WERI-Rb-1 (cell line): Measurements from ENCODE around the gene STIM1.
A peak's percentile ranks its signal among the peaks of the same experiment; 100 is the strongest.

ENCODE experiments used
- DNase-seq: peaks from one replicate; pipeline ENCODE4 v3.0.0-alpha.2; 2020
- H3K27ac ChIP-seq: fragments of 250-450 bp; sonication (Bioruptor Pico); 2 replicates; pipeline ENCODE4 v1.5.1; 2020; ENCODE audit warnings: mild to moderate bottlenecking, moderate library complexity
- H3K27me3 ChIP-seq: fragments of 250-450 bp; sonication (Bioruptor Pico); 2 replicates; pipeline ENCODE4 v1.5.1; 2021; ENCODE audit warnings: mild to moderate bottlenecking, low read depth, moderate library complexity; ENCODE audit not compliant: insufficient read depth, severe bottlenecking
- H3K36me3 ChIP-seq: fragments of 250-450 bp; sonication (Bioruptor Pico); 2 replicates; pipeline ENCODE4 v1.5.1; 2020; ENCODE audit warnings: mild to moderate bottlenecking, moderate library complexity
- H3K4me3 ChIP-seq: 2 replicates; pipeline ENCODE4 v1.5.1; 2011; ENCODE audit warnings: low read depth, mild to moderate bottlenecking, control low read depth, low read length
- H3K9me3 ChIP-seq: fragments of 250-450 bp; sonication (Bioruptor Pico); 2 replicates; pipeline ENCODE4 v1.5.1; 2021; ENCODE audit warnings: mild to moderate bottlenecking, moderate library complexity; ENCODE audit not compliant: severe bottlenecking
- CTCF ChIP-seq: IDR thresholded peaks from 2 replicates; pipeline ENCODE4 v1.5.1; 2011; ENCODE audit warnings: low read depth, mild to moderate bottlenecking, control low read depth, inconsistent platforms, low read length

The STIM1 gene

DNA sequence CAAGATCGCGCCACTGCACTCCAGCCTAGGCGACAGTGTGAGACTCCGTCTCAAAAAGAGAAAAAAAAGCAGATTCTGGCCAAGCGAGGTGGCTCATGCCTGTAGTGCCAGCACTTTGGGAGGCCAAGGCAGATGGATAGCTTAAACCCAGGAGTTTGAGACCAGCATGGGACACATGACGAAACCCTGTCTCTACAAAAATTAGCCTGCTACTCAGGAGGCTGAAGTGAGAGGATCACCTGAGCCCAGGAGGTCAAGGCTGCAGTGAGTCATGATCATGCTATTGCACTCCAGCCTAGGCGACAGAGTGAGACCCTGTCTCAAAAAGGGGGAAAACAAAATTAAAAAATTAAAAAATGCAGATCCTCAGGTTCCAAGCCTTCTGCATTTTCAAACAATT is 33.2 kb upstream of the STIM1 start:
- DNase-seq = no peak
- TF ChIP-seq CTCF = no peak

GRCh38 chr11:3823303-3823702 is 32.2 kb upstream of the STIM1 start:
- no peak for TF ChIP-seq CTCF
- no peak for DNase-seq
- Histone ChIP-seq H3K36me3 (peaks cover 20% of the 10 kb centered on the region), H3K27me3 (no peaks in the 10 kb centered on the region), H3K27ac (no peak overlapping the region), H3K9me3 (no peaks in the 10 kb centered on the region), H3K4me3 (no peak overlapping the region)

More for the DNA sequence above, 33.2 kb upstream of the STIM1 start:
- H3K27me3 ChIP-seq = no peaks in the 10 kb centered on the region
- H3K36me3 ChIP-seq = peaks cover 13% of the 10 kb centered on the region
- no peak overlapping the region for H3K27ac ChIP-seq
- H3K9me3 ChIP-seq = no peaks in the 10 kb centered on the region
- H3K4me3 ChIP-seq = no peak overlapping the region

DNA sequence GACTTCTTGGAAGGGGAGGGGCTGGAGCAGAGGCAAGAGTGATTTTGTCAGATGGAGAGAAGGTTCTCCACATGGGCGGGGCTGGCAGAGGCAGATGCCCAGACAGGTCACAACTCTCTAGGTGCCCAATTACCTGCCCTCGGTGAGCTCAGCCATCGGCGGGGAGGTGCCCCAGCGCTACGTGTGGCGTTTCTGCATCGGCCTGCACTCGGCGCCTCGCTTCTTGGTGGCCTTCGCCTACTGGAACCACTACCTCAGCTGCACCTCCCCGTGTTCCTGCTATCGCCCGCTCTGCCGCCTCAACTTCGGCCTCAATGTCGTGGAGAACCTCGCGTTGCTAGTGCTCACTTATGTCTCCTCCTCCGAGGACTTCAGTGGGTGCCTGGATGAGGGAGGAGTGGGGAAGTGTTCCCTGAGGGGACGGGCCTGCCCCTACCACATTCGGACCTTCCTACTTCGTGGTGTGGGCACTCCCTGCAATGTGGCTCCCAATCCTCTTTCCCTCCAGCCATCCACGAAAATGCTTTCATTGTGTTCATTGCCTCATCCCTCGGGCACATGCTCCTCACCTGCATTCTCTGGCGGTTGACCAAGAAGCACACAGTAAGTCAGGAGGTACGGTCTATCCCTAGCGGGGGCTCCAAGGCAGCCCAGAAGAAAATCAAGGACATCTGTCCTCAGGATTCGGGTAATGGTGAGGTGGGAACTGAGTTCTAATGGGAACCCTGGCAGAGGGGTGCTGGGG is 31.5 kb upstream of the STIM1 start:
- no peak for DNase-seq
- no peaks in the 10 kb centered on the region for H3K9me3 ChIP-seq
- H3K27ac ChIP-seq = no peak overlapping the region
- no peaks in the 10 kb centered on the region for H3K27me3 ChIP-seq
- TF ChIP-seq CTCF = no peak
- no peak overlapping the region for H3K4me3 ChIP-seq
- H3K36me3 ChIP-seq = peaks cover 20% of the 10 kb centered on the region

- Histone ChIP-seq H3K9me3 (no peaks in the 10 kb centered on the region), H3K4me3 (no peak overlapping the region), H3K27ac (no peak overlapping the region), H3K27me3 (no peaks in the 10 kb centered on the region), H3K36me3 (peaks cover 24% of the 10 kb centered on the region)
- peak; percentile 82 for DNase-seq
- TF ChIP-seq CTCF = peak; percentile 65
These were observed 30.6 kb upstream of the STIM1 start for GRCh38 chr11:3824714-3825472.

DNA sequence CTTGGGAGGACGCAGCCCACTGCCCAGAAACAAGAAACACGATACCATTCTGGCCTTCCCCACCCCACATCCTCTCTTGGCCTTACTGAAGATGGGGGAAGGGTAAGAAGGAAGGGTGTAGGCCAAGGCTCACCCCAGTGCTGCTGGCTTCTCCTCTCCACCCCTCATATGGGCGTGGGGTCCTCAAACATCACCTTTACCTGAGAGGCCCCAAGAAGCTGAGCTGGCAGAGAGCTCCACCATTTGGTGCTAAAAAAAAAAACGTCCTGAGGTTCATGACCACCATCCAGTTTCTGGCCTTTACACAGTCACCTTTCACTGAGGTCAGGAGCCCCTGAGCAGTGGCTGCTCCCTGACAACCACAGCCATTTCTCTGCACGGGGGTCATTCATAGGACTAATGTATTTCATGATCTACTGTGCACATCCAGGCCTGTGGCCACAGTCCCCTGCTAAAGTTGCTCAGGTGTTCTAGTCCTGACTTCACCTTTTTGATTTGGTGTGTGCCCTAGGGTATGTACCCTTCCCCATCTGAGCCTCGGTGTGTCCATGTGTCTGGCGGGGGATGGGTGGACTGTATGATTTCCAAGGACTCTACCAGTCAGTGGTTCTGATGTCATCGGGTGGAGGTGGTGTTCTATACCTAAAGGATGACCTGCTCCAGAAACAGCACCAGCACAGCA is 29.9 kb upstream of the STIM1 start:
- no peak for TF ChIP-seq CTCF
- Histone ChIP-seq H3K27ac (no peak overlapping the region), H3K4me3 (no peak overlapping the region), H3K27me3 (no peaks in the 10 kb centered on the region), H3K36me3 (peaks cover 28% of the 10 kb centered on the region), H3K9me3 (no peaks in the 10 kb centered on the region)
- no peak for DNase-seq
